RPMI7951 (cell line): ENCODE data around the gene RDH11. TPM values are rescaled to one million over a fixed set of nuclear protein-coding genes. Genes with fewer than 3 reads are reported as not detected.
"Not testable (repeated sequence)": the region's sequence is repeated elsewhere in the genome, so short reads cannot be mapped to it uniquely, and the experiment has no call there.

Source experiments
- DNase-seq: peaks from one replicate; pipeline ENCODE4 v3.0.0-alpha.2; 2012; ENCODE audit warnings: low read depth
- total RNA-seq: library from RNA; depleted of rRNA; stranded (reverse); fragments of >200 nt; shearing (Covaris generic); gene quantifications from 2 replicates; pipeline ENCODE4 v1.2.3, GENCODE V29; 2014

Gene RDH11
- total RNA-seq, 1 experiment from 2014 or later, result 86.6 TPM

GRCh38 chr14:67704484-67705089 lies 9.0 kb upstream of the RDH11 start:
- peak; percentile 51 for DNase-seq

GRCh38 chr14:67703997-67704396 lies 8.4 kb upstream of the RDH11 start:
- DNase-seq, result no peak

GRCh38 chr14:67701492-67701891 lies 5.9 kb upstream of the RDH11 start, which contains the start of gene RDH12:
Gene RDH12 (plus strand): TSS chr14:67701886. CDS start chr14:67722643, 20,757 bp downstream.
- not testable (repeated sequence) for DNase-seq

DNA sequence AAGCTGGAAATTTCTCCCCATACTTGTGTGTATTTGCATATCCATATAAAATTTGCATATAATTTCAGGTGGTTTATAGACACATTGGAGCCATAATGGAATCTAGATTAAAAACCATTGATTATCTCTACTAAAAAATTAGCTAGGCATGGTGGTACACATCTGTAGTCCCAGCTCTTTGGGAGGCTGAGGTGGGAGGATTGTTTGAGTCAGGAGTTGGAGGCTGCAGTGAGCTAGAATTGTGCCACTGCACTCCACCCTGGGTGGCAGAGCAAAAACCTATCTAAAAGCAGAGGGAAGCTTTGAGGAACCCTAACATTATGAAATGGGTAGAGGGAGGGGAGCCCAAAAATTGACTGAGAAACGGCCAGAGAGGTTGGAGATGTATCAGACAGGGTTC lies 2.6 kb upstream of the RDH11 start:
- no peak for DNase-seq

DNA sequence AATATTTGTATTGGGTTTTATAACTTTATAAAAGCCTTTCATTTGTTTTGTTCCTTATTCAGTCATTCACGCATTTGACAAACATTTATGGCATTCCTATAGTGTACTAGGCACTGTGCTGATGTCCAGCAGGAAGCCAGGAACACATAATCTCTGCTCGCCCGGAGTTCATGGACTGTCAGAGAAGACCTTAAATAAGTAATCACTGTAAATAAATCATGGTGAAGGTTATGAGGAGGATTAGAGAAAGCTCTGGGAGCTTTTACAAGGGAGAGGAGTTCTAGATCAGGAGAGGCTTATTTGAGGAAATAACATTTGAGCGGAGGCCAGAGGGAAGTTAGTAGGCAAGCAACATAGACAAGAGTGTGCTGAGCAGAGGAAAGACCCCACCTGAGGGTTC lies 1.4 kb upstream of the RDH11 start:
- DNase-seq, result no peak

DNA sequence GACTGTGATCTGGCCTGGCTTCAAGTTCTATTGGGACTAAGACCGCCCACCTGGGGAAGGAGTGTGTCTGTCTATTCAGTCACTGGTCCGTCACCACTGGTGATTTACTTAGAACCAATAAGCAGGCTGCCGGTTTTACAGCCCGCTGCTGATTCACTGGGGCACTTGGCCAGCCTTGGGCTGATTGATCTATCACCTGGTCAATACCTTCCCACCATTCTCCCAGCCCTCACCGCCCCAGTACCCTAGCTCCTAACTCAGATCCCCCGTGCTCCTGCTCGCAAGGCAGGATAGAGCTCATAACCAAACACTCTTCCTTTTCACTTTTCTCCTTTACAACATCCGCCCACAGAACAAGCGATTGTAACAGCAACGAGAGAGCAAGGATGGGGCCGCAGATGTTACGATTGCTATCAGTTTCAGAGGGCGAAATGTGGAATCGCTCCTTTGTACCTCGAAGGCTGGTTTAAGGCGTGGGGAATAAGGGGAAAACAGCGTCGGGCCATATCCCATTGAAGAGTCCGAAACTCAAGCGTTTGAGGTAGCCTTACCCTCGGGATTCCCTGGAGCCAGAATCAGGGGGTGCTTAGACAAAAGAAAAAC lies 672 bp downstream of the RDH11 start:
- DNase-seq, result peak; percentile 89

GRCh38 chr14:67690011-67690410 lies 5.6 kb downstream of the RDH11 start:
- no peak for DNase-seq

DNA sequence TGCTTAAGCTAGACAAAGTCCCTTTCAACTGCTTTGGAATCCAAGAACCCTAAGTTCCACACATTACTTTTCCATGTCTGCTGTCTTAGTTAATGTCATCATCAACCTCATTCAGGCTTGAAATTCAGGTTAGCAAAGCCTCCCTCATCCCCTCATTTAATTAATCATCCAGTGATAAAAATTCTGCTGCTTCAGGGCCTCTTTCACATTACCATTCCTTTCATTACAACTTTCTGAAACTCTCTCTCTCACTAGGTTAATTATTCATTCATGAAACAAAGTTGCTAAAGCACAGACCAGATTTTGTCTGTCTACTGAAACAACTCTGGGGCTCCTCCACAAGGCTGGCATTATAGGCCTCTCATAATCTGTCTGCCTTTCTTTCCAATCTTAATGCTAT lies 11.7 kb downstream of the RDH11 start:
- DNase-seq, result no peak

- no peak for DNase-seq
These were observed 14.6 kb downstream of the RDH11 start for GRCh38 chr14:67680941-67681340.

- peak; percentile 70 for DNase-seq
These were observed 15.4 kb downstream of the RDH11 start for GRCh38 chr14:67680121-67680602.

DNA sequence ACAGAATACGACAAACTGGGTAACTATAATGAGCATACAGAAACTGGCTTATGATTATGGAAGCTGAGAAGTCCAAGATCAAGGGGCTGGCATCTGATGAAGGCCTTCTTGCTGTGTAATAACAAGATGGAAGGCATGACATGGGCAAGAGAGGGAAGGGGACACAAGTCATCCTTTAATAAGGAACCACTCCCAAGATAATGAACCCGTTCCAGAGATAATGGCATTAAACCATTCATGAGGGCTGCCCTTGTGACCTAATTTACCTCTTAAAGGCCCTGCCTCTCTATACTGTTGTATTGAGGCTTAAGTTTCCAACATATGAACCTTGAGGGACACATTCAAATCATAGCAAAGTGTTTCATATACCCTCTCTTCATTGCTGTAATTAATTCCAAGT lies 16.6 kb downstream of the RDH11 start:
- no peak for DNase-seq

GRCh38 chr14:67675219-67675582 lies 20.4 kb downstream of the RDH11 start:
- no peak for DNase-seq

- DNase-seq, result peak; percentile 72
These were observed 20.9 kb downstream of the RDH11 start, which contains the start of gene VTI1B for GRCh38 chr14:67674480-67675218. Gene VTI1B (minus strand): TSS chr14:67674632. CDS start chr14:67674489, 143 bp downstream.

- DNase-seq, result peak; percentile 65
These were observed 21.5 kb downstream of the RDH11 start for GRCh38 chr14:67674139-67674479.

DNA sequence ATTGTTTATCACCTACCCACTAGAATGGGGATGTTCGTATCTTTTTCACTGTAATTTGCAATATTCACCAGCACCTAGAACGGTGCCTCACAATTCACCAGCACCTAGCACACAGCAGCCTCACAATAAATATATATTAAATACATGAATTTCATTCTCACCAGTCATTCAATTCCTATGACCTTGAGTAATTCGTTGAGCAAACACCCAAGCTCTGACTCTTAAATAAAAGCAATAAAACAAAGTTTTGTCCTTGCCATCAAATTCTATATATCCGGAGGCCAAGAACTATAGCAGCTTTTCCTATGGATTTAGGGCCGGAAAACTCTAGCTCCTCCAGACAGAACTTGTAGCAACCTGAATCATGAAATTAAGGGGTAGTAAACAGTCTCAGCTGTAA lies 22.1 kb downstream of the RDH11 start:
- DNase-seq, result no peak

DNA sequence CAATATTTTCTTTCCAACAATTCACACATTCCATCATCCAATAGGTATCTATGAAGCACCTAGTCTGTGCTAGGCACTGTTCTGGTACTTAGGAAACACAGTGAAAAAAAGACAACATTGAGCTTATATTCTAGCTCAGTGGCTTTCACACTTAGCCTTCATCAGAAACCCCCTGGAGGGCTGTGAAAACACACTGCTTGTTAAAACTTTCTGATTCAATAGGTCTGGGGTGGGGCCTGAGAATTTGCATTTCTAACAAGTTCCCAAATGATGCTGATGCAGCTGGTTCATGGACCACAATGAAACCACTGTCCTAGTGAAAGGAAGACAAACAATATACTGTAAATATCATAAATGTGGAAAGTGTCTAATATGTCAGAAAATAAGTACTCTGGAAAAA lies 27.0 kb downstream of the RDH11 start:
- DNase-seq, result no peak

GRCh38 chr14:67666750-67667449 lies 28.7 kb downstream of the RDH11 start:
- peak; percentile 52 for DNase-seq

DNA sequence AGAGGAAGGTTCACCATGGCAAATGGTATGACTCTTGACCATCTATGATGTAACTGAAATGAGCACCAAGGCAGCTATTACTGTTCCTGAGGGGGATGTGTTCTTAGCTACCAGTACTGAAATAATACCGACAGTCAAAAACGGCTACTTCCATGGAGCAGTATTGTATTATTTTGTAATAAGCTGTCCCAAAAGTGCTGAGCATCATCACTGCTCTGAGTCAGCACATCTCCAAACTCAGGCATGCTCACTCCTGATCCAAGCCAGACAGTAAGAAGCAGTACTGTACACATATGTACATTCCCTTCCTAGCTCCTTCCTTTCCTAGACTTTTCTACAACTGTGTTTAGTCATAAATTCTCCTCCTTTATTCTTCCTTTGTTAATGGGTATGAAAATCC lies 29.7 kb downstream of the RDH11 start:
- no peak for DNase-seq

DNA sequence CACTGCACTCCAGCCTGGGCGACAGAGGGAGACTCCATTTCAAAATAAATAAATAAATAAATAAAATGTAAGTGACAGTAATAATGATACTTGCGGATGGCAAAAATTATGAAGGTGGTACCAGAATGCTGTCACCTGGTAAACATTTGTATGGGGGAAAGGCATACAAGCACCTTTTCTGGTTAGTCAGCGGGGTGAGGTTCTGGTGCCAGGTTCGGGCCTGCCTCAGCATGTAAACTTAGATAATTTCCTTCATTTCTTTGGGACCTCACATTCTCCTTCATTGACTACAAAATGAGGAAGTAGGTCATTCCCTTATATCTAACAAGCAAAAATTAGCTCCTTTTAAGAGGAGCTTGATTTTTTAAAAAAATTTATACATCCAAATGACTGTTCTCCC lies 31.9 kb downstream of the RDH11 start:
- no peak for DNase-seq

- DNase-seq, result no peak
These were observed 41.8 kb downstream of the RDH11 start for GRCh38 chr14:67653651-67654280.

GRCh38 chr14:67652189-67652588 lies 43.4 kb downstream of the RDH11 start:
- no peak for DNase-seq

- DNase-seq, result no peak
These were observed 44.9 kb downstream of the RDH11 start for GRCh38 chr14:67650694-67651093.
